Measurements from ENCODE around the gene GLRX.

GLRX gene

DNA sequence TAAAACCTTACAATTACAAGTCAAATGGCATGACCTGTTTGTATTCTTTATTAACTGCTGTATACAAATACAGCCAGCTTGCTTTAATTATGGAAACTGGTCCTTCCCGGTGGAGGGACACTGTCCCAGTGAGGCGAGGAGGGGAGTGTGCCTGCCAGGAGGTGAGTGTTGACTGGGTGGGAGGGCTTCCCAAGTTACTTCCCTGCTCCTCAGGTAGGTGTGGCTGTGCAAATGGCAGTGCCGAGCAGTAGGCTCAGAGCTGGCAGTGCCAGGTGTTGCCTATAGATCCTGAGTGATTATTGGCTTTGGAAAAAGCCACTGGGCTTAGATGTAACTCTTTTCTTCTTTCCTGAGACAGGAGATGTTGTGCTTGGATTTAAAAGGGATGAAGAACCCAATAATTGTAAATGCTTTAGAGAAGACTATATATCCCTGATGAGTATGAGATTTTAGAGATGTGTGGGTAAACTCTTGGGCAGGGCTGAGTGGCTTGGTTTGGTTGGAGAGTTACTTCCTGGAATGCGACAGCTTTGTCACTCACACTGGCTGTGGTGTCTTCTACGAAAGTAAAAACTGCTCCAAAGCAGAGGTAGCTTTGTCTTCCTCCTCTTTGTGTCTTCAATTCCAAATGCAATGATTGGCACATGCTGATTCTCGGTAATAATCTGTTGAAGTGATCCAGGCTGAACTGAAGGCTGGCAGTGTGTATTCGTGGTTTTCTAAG is 43.7 kb downstream of the GLRX start:
- TF ChIP-seq, protein P1, sequence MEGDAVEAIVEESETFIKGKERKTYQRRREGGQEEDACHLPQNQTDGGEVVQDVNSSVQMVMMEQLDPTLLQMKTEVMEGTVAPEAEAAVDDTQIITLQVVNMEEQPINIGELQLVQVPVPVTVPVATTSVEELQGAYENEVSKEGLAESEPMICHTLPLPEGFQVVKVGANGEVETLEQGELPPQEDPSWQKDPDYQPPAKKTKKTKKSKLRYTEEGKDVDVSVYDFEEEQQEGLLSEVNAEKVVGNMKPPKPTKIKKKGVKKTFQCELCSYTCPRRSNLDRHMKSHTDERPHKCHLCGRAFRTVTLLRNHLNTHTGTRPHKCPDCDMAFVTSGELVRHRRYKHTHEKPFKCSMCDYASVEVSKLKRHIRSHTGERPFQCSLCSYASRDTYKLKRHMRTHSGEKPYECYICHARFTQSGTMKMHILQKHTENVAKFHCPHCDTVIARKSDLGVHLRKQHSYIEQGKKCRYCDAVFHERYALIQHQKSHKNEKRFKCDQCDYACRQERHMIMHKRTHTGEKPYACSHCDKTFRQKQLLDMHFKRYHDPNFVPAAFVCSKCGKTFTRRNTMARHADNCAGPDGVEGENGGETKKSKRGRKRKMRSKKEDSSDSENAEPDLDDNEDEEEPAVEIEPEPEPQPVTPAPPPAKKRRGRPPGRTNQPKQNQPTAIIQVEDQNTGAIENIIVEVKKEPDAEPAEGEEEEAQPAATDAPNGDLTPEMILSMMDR (IDR thresholded peaks at IDR 0.05; ENCODE audit: insufficient read depth, low read length, missing control alignments) = no peak
- POLR2A ChIA-PET = interaction anchor here (1.2 kb wide), 1 partner anchor 16 kb away, joined by 3 read pairs; no protein-coding TSS in a partner anchor
- DNase-seq (ENCODE audit: low read depth, low spot score) = no peak
- H3K4me3 ChIP-seq (ENCODE audit: low read depth, low read length) = no peak overlapping the region
- CTCF ChIA-PET = interaction anchor here (0.8 to 9.8 kb wide), 6 partner anchors 7 to 132 kb away, joined by 3 to 318 read pairs (median 22); partner anchors contain the start of gene RFESD

DNA sequence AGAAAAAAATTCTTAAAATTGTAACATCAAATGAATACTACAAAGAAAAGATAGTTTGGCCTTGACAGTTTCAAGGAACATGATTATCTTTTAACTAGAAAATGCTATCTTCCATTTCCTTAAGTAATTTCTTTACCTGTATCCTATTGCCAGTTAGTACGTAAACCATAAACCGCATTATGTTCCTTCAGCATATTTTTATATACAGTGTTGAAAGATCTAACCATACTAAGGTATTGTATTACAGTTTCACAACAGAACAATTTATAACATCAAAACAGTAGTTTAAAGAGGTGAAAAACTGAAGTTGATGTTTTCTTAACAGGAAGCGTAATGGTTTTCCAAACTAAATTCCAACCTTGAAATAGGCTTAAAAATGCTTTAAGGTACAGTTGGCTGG is 45.1 kb downstream of the GLRX start:
- TF ChIP-seq, protein P1 (IDR thresholded peaks at IDR 0.05; ENCODE audit: insufficient read depth, low read length, missing control alignments) = no peak
- H3K4me3 ChIP-seq (ENCODE audit: low read depth, low read length) = no peak overlapping the region
- POLR2A ChIA-PET = no interaction called here
- CTCF ChIA-PET = interaction anchor here (1.7 to 1.8 kb wide), 2 partner anchors 9 to 69 kb away, joined by 5 to 6 read pairs; no protein-coding TSS in a partner anchor
- no peak for DNase-seq (ENCODE audit: low read depth, low spot score)

DNA sequence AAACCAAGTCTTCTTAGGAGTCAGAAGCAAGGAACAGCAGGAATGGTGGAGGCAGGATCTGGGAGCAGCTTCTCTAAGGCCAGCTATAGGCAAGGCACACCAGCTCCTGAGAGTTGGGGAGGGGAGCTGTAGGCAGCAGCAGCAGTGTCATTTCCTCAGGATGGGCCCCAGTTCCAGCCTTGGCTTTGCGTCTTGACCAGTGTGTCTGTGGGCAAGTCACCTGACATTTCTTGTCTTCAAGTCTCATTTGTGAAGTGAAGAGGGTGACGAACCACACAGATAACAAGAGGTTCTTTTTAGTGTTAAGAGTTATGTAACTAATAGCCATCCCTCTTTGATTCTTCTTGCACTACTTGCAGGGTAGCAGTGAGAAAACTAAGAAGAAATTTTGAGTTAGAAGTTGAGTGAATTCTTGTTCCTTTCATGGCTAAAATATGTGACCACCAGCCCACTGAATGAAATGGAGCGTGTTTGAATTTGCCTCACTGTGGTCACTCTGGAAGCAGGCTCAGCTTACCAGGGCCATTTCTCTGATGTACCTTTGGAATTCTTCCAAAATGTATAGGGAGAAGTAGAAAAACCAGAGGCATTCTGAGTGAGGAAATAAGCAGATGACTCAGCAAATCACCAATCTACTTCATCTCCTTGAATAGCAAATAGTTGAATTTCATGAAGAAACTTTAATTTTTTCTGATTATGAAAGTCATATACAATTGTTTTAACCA is 49.0 kb downstream of the GLRX start:
- CTCF ChIA-PET = interaction anchor here (0.9 to 5.3 kb wide), 4 partner anchors 9 to 115 kb away, joined by 3 to 54 read pairs (median 5); no protein-coding TSS in a partner anchor
- TF ChIP-seq, protein P1 (IDR thresholded peaks at IDR 0.05; ENCODE audit: insufficient read depth, low read length, missing control alignments) = no peak
- H3K4me3 ChIP-seq (ENCODE audit: low read depth, low read length) = no peak overlapping the region
- peak; percentile 79 for DNase-seq (ENCODE audit: low read depth, low spot score)
- POLR2A ChIA-PET = interaction anchor here (1.1 kb wide), 1 partner anchor 126 kb away, joined by 3 read pairs; no protein-coding TSS in a partner anchor

DNA sequence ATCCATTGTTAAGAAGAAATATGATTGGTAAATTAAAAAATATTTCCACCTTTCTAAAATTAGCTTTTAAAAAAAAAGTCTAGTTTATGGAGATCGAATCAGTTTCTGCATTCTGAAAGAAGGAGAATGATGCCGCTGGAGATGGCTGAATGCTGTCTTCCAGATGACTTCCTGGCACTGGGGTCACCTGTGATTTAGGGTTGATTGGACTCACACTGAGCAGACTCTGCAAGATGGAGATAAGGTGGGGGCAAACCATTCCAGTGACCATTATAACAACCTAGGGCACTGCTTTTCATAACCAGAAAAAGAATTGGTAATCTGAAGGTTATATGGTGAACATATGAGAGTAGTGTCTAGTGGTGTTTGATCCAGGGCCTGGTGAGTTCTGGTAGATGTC is 50.6 kb downstream of the GLRX start:
- CTCF ChIA-PET = interaction anchor here (0.7 to 5.3 kb wide), 11 partner anchors 8 to 130 kb away, joined by 3 to 54 read pairs (median 4); partner anchors contain the start of gene RFESD
- POLR2A ChIA-PET = no interaction called here
- TF ChIP-seq, protein P1 (IDR thresholded peaks at IDR 0.05; ENCODE audit: insufficient read depth, low read length, missing control alignments) = no peak
- no peak for DNase-seq (ENCODE audit: low read depth, low spot score)
- H3K4me3 ChIP-seq (ENCODE audit: low read depth, low read length) = no peak overlapping the region

DNA sequence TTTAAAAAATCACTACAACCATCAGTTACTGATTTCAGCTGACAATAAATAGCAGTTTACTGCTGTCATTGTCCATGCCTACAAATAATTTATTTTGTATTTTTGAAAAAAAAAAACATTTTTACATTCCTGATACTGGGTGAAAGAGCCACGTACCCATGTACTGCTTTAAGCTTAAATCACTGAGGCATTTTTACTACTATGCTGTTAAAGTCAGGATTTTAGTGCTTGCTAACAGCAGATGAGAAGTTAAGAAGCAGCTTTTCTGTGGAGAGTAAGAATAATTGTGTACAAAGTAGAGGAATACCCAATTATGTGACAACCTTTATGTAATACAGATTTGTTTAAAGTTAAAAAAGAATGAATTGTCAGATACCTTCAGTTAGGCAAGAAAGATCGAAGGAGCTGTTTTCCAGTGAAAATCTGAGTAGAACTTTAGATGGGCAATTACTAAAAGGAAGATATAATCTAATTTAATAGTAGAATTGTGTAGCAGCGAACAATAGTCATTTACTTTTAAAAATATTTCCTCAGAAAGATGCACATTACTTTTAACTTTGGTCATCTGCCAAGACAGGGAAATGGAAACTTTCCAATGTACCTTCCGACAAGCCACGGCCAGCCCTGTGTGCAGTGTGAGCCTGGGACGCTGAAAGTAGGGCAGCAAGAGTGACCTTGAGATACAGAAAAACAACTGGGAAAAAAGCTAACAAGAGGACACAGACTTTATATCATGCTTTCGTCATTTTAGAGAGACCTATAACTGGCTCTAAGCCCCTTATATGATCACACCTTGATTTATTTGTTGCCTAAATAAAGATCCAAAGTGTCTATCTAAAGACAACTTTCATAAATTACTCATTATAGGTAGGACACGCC is 51.5 kb downstream of the GLRX start:
- H3K4me3 ChIP-seq (ENCODE audit: low read depth, low read length) = no peak overlapping the region
- POLR2A ChIA-PET = no interaction called here
- DNase-seq (ENCODE audit: low read depth, low spot score) = no peak
- CTCF ChIA-PET = interaction anchor here (0.6 to 5.3 kb wide), 13 partner anchors 9 to 129 kb away, joined by 3 to 54 read pairs (median 4); partner anchors contain the start of gene RFESD
- TF ChIP-seq, protein P1 (IDR thresholded peaks at IDR 0.05; ENCODE audit: insufficient read depth, low read length, missing control alignments) = no peak

Data from AG04449 (cell line).